ENCODE results near the gene OLFM2.

- no peak for TF ChIP-seq EZH2 (IDR thresholded peaks at IDR 0.05; ENCODE audit: low read length, missing control alignments)
- TF ChIP-seq, protein P1, sequence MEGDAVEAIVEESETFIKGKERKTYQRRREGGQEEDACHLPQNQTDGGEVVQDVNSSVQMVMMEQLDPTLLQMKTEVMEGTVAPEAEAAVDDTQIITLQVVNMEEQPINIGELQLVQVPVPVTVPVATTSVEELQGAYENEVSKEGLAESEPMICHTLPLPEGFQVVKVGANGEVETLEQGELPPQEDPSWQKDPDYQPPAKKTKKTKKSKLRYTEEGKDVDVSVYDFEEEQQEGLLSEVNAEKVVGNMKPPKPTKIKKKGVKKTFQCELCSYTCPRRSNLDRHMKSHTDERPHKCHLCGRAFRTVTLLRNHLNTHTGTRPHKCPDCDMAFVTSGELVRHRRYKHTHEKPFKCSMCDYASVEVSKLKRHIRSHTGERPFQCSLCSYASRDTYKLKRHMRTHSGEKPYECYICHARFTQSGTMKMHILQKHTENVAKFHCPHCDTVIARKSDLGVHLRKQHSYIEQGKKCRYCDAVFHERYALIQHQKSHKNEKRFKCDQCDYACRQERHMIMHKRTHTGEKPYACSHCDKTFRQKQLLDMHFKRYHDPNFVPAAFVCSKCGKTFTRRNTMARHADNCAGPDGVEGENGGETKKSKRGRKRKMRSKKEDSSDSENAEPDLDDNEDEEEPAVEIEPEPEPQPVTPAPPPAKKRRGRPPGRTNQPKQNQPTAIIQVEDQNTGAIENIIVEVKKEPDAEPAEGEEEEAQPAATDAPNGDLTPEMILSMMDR (conservative IDR thresholded peaks at IDR 0.05 in 1 of 2, IDR thresholded peaks at IDR 0.05 in 1 of 2; ENCODE audit: low read depth in 1 of 2, low read length in 2 of 2), result no peak
Observed at GRCh38 chr19:9961103-9961502, 24.8 kb upstream of the OLFM2 start.
